AG09309 (cell line): Measurements from ENCODE around the gene TXNDC11.

Experiments used
- DNase-seq: peaks from one replicate; pipeline ENCODE4 v3.0.0-alpha.2; 2010; ENCODE audit warnings: low read depth
- H3K4me3 ChIP-seq: 2 replicates; pipeline ENCODE4 v1.5.1; 2011; ENCODE audit warnings: mild to moderate bottlenecking, low read depth, low read length, moderate library complexity; ENCODE audit not compliant: control insufficient read depth
- CTCF ChIP-seq: IDR thresholded peaks from 2 replicates; pipeline ENCODE4 v1.5.1; 2011; ENCODE audit warnings: mild to moderate bottlenecking, low read depth, low read length, inconsistent platforms; ENCODE audit not compliant: insufficient read depth, control insufficient read depth; ENCODE audit errors: missing control alignments

The TXNDC11 gene

GRCh38 chr16:11631214-11631613, 111.4 kb downstream of the TXNDC11 start:
- no peak for DNase-seq
- no peak overlapping the region for H3K4me3 ChIP-seq
- TF ChIP-seq CTCF, result no peak

GRCh38 chr16:11630768-11631056, 111.9 kb downstream of the TXNDC11 start:
- no peak for DNase-seq
- H3K4me3 ChIP-seq, result no peak overlapping the region
- TF ChIP-seq CTCF, result no peak

GRCh38 chr16:11630046-11630767, 112.5 kb downstream of the TXNDC11 start:
- TF ChIP-seq CTCF, result no peak
- H3K4me3 ChIP-seq, result no peak overlapping the region
- no peak for DNase-seq
